ENCODE measurements around the gene ISCA2.
A peak's percentile ranks its signal among the peaks of the same experiment; 100 is the strongest.
"Not testable (repeated sequence)": the region's sequence is repeated elsewhere in the genome, so short reads cannot be mapped to it uniquely, and the experiment has no call there.

The ISCA2 gene, protein sequence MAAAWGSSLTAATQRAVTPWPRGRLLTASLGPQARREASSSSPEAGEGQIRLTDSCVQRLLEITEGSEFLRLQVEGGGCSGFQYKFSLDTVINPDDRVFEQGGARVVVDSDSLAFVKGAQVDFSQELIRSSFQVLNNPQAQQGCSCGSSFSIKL

DNA sequence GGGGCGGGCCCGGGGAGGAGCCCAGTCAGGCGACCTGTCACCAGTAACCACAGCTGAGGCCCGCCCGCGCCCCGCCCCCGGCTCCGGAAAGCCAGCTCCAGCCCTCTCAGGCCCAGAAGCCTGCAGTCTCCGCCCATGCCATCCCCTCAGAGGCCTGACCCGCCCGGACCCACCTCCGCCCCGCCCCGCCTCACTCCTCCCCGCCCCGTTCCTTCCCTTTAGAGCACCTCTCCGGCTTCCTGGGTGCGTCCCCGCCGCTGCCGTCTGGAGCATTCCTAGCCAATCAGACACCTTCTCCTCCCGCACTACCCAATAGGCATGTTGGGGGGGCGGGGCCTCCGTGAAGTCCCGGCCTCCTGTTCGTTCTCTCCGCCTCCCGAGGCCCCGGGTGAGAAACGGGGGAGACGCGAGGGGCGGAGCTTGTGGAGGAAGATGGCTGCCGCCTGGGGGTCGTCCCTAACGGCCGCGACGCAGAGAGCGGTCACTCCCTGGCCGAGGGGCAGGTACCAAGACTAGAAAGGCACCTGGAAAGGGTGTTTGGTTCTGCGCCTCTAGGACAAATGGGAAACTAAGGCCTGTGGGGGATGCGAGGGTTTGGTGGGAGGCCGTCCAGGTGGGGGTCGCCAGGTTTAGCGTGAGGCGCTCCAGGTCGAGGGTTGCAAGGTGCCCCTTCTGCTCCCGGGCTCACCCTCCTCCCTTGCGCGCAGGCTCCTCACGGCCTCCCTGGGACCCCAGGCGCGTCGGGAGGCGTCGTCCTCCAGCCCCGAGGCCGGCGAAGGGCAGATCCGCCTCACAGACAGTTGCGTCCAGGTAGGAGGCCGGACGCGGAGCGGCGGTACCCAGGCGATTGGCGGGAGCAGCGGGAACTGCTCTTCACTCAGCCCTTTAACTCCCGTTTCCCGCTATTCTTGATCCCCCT is at the start of gene ISCA2:
TSS of gene ISCA2 (plus strand) at position 423 of the 919 bp plus-strand sequence. CDS start at position 433, 10 bp downstream.
- DNase-seq (ENCODE audit: low read depth in 2 of 2), result peak; percentile 99 to 100

DNA sequence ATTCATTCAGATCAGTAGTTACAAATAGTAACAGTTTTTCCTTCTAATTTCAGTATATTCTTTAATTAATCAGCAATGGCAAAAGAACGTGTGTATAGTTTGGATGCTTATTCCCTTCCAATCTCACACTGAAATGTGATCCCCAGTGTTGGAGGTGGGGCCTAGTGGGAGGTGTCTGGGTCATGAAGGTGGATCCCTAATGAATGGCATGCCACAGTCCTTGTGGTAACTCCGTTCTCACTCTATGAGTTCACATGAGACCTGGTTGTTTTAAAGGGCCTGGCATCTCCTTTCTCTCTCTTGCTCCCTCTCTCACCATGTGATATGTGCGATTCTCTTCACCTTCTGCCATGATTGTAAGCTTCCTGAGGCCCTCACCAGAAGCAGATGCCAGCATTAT is 48.7 kb upstream of the ISCA2 start:
- no peak for DNase-seq (ENCODE audit: low read depth in 2 of 2)

DNA sequence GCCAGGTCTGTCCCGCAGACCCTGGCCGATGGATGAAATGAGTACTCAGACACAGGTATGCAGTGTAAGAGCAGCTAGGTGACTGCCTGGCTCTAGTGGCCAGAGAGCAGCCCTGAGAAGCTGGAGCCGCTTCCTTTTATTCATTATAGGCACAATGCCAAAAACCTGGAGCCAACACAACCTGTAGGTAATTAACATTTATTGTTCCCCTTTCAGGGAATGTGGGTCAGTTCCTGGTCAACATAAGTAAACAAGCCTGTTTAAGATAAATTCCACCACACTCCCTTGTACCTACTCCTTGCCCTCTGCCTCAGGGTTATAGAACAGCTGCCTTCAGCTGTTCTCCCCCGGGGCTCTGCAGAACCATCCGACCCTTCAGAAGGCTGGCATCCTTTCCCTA is 39.2 kb upstream of the ISCA2 start:
- DNase-seq (ENCODE audit: low read depth in 2 of 2), result not testable (repeated sequence)

DNA sequence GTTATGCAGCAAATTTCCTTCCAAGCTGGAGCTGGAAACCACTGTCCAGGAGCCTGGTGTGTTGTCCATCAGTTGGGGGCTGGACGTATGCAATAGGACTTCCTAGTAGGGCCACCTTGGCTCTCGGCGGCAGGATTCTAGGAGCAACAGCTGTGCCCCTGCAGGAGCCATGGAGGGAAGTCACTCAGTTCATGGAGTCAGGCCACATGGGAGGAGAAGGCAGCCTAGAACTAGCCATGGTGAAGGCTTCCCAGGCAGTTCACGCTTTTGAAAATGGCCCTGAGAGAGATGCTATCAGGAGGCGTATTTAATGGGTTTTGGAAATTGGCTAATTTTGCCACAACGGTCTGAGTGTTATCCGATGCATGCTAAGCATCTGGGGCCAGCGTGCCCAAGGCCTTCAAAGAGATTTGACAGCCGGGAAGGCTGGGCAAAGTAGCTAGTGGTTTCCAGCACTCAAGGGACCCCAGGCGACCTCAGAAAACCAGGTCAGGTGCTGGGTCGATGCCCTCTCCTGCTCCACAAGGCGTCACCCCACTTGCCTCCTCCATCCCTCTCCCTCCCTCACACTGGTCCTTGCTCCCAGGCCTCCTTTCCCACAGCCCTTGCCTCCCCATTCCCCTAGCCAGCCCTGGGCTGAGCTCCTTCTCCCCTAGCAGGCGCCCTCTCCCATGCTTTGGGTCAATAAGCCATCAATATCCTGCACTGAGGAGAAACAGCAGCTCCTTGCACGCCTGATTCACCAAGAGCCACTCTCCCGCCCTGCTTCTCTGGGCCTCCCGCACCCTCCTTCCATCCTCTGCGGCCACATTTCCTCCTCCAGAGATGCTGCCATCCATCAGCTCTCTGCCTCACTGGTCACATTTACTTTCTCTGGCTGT is 36.6 kb upstream of the ISCA2 start:
- DNase-seq (ENCODE audit: low read depth in 2 of 2), result no peak

DNA sequence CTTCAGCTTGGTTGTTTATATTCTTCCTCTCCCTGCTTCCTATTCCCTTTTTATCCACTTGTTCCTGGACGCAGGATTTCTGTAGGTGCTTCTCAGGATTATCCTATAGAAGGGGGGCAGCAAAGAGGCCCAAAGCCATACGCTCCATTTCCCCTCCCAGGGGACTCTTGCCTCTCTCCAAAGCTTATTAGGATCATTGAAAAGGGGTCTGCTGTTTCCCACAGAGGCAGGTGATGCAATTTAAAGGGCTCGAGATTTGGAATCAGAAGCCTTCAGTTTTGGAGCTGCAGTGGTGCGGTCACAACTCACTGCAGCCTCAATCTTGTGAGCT is 36.0 kb upstream of the ISCA2 start:
- DNase-seq (ENCODE audit: low read depth in 2 of 2), result no peak

DNA sequence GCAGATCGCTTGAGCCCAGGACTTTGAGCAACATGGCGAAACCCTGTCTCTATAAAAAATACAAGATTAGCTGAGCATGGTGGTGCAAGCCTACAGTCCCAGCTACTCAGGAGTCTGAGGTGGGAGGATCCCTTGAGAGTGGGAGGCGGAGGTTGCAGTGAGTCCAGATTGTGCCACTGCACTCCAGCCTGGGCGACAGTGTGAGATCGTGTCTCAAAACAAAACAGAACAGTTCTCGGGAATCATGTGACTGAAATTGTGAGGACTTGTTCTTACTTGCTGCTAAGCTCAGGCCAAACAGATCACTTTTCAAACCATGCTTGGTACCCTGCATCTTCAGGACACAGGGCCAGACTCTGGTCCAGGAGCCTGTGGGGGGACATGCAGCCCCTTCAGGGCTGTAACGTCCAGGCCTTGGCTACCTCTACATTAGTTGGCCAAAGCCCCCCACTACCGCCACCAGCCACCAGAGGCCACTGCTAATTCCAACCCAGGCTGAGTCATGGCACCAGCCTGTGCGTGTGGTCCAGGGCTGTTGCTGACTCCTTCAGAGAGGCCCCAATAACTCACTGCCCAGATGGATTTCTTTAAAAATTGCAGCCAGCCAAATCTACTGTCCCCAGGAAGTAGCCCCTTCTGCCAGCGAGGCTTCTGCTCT is 34.1 kb upstream of the ISCA2 start:
- peak; percentile 3 to 5 for DNase-seq (ENCODE audit: low read depth in 2 of 2)

DNA sequence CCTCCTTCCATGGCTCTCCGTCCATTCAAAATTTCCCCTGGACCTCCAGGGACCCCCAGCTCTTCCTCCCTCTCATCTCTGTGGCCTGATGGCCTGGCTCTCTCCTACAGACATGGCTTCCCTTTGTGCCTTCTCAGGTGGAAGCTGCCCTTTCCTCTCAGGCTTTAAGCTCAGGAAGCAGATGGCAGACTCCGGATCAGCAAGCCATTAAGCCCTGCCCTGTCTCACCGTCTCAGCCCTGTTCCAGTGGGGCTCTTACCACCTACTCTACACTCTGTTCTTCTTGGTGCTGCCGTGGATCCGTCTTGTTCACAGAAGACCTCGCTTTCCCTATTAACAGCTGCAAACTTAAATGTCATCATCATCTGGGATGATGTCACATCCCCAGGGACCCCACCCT is 33.6 kb upstream of the ISCA2 start:
- no peak for DNase-seq (ENCODE audit: low read depth in 2 of 2)

DNA sequence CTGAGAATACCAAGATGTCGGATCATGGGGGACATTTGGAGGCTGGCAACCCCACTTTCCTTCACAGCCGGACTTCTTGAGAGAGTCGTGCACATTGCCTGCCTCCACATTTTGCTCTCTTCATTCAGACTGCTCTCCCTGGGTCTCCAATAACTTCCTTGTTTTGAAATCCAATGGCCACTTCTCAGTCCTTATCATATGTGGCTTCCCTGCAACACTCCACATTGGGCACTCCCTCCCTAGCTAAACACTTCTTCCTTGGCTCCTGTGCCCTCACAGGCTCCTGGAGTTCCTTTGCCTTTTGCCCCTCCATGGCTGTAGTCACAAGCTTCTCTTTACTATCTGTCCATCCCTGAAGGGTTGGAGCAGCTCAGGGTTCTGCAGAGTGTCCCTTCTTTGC is 30.6 kb upstream of the ISCA2 start:
- no peak for DNase-seq (ENCODE audit: low read depth in 2 of 2)

DNA sequence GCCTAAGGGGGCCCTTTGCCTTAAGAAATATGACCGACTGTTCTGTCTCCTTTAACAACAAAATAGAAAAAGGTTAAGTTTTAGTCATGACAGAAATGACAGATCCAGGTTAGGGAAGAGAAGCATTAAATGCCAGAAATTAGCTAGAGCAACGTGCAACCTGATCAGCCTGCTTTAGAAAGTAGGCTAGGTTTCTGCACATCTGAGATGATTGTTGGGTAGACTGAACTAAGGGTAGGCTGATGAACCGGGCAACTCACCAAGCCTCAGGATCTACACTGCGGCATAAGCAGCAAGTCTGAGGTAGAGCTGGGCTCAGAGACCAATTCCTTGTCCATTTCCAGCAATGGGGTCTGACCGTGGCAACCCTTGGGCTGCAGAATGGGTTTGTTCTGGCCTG is 29.9 kb upstream of the ISCA2 start:
- no peak for DNase-seq (ENCODE audit: low read depth in 2 of 2)

DNA sequence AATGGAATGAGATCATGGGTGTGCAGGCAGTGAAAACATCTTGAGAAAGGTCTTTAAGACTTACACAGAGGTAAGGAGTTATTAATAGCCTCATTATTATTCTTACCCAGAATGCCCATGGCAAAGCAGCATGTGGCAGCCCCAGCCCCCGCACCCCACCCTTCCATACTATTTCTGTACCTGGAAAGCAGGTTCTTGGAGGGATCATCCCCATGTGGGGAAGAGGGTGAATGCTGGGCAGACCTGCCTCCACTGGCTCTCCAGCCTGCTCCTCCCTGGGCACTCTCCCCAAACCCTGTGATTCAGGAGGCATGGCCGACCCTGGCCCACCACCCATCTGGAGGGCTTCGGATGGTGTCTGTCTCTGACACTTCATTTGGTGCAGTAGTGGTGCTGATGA is 28.8 kb upstream of the ISCA2 start:
- no peak for DNase-seq (ENCODE audit: low read depth in 2 of 2)

DNA sequence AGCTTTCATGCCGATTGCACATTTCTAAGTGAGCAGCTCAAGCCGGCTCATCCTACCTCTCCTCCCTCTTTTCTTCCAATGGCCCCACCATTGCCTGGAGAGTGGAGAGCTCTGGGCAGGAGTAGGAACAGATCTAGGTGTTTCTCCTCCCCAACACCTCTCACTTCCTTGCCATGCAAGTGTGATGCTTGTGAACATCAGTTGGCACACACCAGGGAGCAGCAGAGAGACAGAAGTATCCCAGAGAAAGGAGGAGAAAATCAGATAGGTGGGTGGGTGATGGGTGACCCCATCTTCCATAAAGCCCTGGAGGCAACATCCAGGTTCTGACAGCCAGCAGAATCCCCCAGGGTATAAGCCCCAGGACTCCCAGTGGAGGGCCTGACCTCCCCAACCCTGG is 28.2 kb upstream of the ISCA2 start:
- no peak for DNase-seq (ENCODE audit: low read depth in 2 of 2)

DNA sequence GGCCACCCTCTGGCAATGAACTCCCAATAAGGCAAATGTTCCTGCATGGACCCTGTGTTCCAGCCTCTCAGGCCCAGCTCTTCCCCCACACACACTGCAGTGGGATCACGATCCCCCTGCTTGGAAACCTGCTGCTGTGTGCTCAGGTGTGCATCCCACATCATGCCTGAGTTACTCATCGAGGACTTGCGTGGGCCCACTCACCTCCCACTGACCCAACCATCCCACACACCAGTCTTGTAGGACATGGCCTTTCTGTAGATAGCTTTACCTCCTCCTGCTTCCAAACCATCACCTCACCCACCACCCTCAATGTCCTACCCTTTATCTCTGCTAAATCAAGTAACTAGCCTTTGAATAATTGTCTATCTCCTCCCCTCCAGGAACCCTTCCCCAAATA is 25.1 kb upstream of the ISCA2 start:
- no peak for DNase-seq (ENCODE audit: low read depth in 2 of 2)

DNA sequence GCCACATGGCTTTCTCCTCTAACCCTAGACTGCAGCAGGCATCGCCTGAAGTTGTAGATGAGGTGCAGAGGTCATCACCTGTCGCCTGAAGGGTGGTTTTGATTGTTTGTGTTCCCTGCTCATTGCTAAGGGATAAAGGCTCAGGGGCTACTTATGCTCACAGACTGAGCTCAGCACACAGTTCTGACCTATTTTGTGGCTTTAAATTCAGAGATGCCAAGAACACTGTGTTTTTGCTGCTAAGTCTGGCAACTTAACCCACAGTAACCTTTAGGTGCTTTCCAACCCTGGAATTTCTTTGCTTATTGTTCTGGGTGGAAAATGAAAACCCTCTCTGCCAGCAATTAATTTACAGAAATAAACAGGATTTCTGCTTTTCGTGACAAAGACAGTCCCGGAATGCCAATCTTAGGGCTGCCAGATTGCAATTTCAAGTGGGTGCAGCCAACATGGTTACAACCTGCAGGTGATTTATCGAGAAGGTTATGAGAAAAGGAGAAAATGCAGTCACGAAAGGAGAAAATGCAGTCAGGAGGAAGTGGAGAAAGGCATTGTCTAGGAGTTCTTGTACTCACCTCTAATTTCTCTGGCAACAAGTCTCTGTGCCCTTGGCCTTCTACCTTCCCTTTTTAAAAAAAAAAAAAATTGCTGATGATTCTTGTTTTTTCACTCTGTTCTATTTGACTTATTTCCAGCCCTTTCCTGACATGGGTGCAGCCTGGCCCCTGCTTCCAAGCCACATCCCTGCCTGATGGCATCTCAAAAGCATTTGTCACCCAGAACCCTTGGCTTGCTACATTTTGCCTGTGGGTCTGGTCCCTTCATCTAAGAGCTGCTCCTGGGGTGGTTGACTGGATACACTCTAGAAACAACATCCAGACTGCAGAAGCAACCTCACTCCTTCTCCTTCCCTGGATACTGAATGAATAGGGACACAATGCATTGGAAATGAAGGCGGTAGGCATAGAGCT is 23.7 kb upstream of the ISCA2 start:
- no peak for DNase-seq (ENCODE audit: low read depth in 2 of 2)

DNA sequence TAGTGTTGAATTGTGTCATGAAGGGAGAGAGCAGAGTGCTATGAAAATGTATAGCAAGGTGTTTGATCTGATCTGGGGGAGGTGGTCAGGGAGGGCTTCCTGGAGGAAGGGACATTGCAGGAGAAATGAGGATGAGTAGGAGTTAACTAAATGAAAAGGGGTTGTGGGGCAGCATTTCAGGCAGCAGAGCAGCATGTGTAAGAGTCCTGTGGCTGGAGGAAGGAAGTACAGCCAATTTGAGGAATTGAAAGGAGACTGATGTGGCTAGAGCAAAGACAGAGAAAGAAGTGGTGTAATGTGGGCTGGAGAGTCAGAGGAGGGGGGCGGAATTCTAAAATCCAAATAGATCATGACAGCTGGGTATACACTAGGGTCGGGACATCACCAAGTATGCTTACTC is 21.0 kb upstream of the ISCA2 start:
- DNase-seq (ENCODE audit: low read depth in 2 of 2), result no peak

DNA sequence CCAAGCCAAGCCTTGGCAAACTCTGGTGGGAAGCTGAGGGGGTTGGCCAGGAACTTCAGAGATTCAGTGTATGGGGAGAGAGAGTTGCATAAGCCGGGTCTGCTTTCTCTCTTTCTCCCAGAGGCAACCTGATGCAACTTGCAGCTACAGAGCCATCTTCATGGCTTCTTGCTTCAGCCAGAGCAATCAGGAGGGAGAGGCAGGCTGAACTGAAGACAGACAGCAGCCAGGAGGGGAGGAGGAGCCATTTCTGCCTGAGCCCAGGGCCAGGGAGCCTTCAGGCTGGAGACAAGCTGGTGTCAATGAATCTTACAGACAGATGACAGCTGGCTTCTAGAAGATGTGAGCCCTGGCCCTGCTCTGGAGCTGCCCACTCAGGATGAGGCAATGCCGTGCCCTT is 19.2 kb upstream of the ISCA2 start:
- no peak for DNase-seq (ENCODE audit: low read depth in 2 of 2)

DNA sequence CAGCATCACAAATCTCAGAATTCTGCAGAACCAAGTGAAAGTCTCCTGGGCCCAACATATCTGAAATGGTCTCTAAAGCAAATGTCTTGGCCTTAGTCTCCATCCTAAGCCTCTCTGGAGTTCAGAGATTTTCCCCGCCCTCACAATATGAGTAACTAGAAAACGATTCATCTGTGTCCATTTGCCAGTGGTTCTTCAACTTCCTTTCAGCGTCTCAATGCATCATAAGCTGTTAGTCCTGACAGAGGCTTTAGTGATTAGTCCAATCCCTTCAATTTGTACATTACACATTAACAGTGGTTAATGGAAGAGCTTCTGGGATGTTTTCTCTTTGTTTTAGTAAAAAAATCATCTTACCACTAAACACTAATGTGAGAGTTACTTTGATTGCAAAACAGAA is 17.9 kb upstream of the ISCA2 start:
- no peak for DNase-seq (ENCODE audit: low read depth in 2 of 2)

DNA sequence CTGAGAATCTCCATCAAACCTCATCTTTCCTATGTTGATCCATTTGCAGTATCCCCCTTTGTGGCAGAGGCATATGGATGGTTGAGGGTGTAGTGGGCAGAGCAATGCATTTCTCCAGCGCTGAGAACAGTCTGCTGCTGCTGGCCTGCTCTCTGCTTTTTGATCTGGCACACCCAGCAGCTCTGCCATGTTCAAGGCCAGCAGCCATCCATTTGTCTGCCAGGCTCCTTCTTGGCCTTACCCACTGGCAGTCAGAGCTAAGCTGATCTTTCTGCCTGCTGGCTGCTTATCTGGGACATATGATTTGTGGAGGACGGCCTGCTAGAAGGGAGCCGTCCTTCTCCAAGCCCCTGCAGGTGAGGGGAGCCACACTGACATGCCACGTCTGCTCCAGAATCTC is 17.5 kb upstream of the ISCA2 start:
- no peak for DNase-seq (ENCODE audit: low read depth in 2 of 2)

DNA sequence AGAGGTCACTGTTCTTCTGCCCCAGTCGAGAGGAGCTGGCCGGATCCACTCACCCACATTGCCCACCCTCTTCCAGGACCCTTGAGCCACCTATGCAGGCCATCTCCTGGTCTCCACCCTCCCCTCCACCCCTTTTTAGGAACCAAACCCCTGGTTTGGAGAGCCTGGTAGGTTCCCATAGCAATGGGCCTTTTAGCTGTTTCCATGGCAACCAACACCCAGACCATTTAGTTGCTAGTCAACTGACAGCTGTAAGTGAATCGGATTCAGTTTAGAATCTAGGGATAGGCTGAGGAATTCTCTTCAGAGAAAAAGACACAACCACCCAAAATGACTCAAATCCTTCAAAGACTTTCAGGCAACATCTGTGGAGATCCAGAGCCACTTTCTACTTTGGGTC is 17.0 kb upstream of the ISCA2 start:
- no peak for DNase-seq (ENCODE audit: low read depth in 2 of 2)

DNA sequence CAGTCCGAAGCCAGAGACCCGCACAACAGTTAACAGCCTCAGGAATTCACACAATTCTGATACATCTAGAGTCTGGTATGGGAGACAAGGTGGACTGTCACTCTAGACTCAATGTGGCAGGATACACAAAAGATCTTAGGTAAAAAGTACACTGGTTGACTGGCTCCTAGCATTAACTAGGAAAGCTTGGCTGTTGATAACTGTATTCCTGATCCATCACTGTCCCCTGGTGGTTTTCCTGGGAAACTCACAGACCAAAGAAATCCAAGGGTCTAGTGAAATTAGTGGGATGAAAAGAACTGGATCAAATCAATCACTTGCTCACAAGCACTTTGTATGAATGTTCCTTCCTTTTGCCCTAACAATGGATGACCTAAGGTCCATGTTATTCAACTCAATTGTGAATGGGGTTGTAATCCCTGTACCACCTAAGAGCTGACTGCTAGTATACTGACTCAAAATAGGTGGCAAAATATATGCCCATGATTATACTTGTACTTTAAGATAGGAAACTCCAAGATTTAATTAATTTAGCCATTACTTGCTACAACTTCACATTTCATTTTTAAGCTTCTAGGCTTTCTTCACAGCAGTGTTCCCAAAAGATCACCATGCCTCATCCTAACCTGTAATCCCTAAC is 14.4 kb upstream of the ISCA2 start:
- no peak for DNase-seq (ENCODE audit: low read depth in 2 of 2)

DNA sequence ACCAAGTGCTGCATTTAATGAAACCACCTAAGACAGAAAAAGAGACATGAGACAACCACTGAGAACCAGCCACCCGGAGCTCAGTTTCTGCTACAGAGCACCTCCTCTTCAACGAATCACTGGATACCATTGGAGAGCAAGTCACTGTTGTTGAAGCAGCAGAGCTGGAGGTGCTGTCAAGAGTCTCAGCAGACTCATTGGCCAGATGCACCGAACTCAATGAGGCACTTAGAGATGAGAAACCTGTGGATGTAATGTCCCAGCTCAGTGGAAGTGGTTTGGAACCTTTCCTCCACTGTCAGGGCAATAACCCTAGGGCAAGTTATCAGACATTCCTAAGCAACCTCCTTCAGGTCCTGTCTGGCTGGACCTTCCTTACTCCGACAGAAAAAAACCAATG is 13.5 kb upstream of the ISCA2 start:
- no peak for DNase-seq (ENCODE audit: low read depth in 2 of 2)

Data from stimulated activated CD4-positive, alpha-beta T cell treated with anti-CD3 and anti-CD28 coated beads, Interleukin-15, amount 100 ng/mL, for 48 hours (primary cell).